Measurements from ENCODE around the gene CLDN6. TPM values are rescaled to one million over a fixed set of nuclear protein-coding genes. Genes with fewer than 3 reads are reported as not detected.
A peak's percentile ranks its signal among the peaks of the same experiment; 100 is the strongest.

The CLDN6 gene
- total and polyA plus RNA-seq, 2 of the 13 experiments (the other 11 are each of a cell fraction or from before 2014, with no cell fraction given), result 5.9 to 7.6 TPM

DNA sequence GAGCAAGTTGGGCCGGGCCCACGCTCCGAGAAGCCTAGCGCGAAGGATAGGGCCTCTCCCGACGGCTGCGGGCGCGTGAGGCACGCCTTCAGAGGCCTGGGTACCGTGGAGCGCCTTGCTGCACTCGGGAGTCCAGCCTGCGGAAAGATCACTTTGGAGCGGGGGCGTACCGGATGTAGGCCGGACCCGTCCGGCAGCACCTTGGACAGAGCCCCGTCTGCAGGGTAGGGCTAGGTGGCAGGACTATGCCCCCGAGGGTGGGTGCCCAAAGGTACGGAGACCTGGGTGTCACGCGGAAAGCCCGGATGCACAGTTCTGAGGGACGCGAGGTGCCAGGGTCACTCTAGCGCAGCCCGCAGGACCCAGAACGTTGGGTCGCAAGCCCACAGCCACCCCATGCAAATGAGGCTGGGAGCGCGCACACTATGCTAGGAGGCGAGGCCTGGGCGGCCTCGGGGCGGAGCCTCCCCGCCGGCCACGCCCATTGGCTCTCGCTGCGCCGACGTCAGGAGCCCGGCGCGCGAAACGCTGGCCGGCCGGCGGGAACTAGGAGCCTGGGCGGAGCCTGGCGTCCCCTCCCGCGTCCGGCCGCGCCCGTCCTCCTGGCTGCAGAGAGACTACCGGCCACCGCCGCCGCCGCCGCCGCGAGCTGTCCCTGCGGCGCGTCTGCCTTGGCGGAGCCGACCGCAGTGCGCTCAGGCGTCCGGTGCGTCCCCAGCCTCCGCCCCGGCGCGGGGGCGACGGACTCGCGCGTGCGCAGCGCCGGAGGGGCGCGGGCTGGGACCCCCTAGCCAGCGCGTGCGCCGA, 49.0 kb downstream of the CLDN6 start, which contains the start of gene PAQR4 (continued):
- TF ChIP-seq, protein P1, sequence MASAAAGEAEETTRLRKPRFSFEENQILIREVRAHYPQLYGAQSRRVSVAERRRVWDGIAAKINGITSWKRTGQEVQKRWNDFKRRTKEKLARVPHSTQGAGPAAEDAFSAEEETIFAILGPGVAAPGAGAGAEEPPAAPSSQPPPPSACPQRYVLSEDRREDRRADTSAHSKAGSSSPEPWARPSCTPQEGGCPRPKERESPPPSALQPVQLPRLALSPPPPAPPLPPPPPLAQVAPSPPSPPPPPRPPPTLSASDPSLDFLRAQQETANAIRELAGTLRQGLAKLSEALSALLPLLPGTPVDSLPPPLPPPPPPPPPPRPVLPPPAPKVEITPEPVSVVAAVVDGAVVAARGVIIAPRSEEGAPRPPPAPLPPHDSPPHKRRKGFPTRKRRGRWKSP (CRISPR knock-in tag; IDR thresholded peaks at IDR 0.05), result peak; percentile 93
- 0 out of 2 replicates have a peak, but pooled peaks have one; percentile 53 for TF ChIP-seq ZNF354B (CRISPR knock-in tag; IDR thresholded peaks at IDR 0.05)
- peak; percentile 96 for TF ChIP-seq ZNF749 (CRISPR knock-in tag; IDR thresholded peaks at IDR 0.05; ENCODE audit: borderline replicate concordance)
- 0 out of 2 replicates have a peak, but pooled peaks have one; percentile 14 for TF ChIP-seq HNF4G (IDR thresholded peaks at IDR 0.05; ENCODE audit: borderline replicate concordance, low read depth, low read length)
- TF ChIP-seq HNF4G (CRISPR knock-in tag; IDR thresholded peaks at IDR 0.05; ENCODE audit: borderline replicate concordance, low read depth), result peak; percentile 81; the same call in 1 of the 2 replicates
- TF ChIP-seq ZNF501 (CRISPR knock-in tag; IDR thresholded peaks at IDR 0.05), result peak; percentile 94
- peak; percentile 88 for TF ChIP-seq ZNF124 (CRISPR knock-in tag; IDR thresholded peaks at IDR 0.05)
- TF ChIP-seq ZNF274 (CRISPR knock-in tag; IDR thresholded peaks at IDR 0.05), result peak; percentile 97
- TF ChIP-seq ZNF619 (CRISPR knock-in tag; IDR thresholded peaks at IDR 0.05), result peak; percentile 94; the same call in 1 of the 2 replicates
- peak; percentile 75 for TF ChIP-seq HOXA3 (CRISPR knock-in tag; IDR thresholded peaks at IDR 0.05)
- peak; percentile 56; the same call in 1 of the 2 replicates for TF ChIP-seq MTA1 (CRISPR knock-in tag; IDR thresholded peaks at IDR 0.05; ENCODE audit: borderline replicate concordance)
- TF ChIP-seq SIX4 (CRISPR knock-in tag; IDR thresholded peaks at IDR 0.05), result peak; percentile 78; the same call in 1 of the 2 replicates
- peak; percentile 81; the same call in 1 of the 2 replicates for TF ChIP-seq ZSCAN22 (CRISPR knock-in tag; IDR thresholded peaks at IDR 0.05)
- TF ChIP-seq TAF1 (CRISPR knock-in tag; IDR thresholded peaks at IDR 0.05), result peak; percentile 67
- TF ChIP-seq NCOR1 (IDR thresholded peaks at IDR 0.05; ENCODE audit: borderline replicate concordance, low read length), result no peak
- TF ChIP-seq ZNF326 (CRISPR knock-in tag; IDR thresholded peaks at IDR 0.05; ENCODE audit: borderline replicate concordance), result no peak
- 0 out of 2 replicates have a peak, but pooled peaks have one; percentile 89 for TF ChIP-seq ZBTB1 (CRISPR knock-in tag; IDR thresholded peaks at IDR 0.05; ENCODE audit: borderline replicate concordance)
- TF ChIP-seq TOPORS (CRISPR knock-in tag; IDR thresholded peaks at IDR 0.05), result peak; percentile 95
- TF ChIP-seq RARG (CRISPR knock-in tag; IDR thresholded peaks at IDR 0.05; ENCODE audit: low read depth), result peak; percentile 89; the same call in 1 of the 2 replicates
- TF ChIP-seq, protein P2, sequence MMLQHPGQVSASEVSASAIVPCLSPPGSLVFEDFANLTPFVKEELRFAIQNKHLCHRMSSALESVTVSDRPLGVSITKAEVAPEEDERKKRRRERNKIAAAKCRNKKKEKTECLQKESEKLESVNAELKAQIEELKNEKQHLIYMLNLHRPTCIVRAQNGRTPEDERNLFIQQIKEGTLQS (CRISPR knock-in tag; IDR thresholded peaks at IDR 0.05), result peak; percentile 74; the same call in 1 of the 2 replicates
- peak; percentile 96 for TF ChIP-seq KLF11 (CRISPR knock-in tag; IDR thresholded peaks at IDR 0.05)
- no peak for TF ChIP-seq ATM (IDR thresholded peaks at IDR 0.05; ENCODE audit: borderline replicate concordance)
- no peak for TF ChIP-seq MAFK (conservative IDR thresholded peaks at IDR 0.05 in 1 of 2, IDR thresholded peaks at IDR 0.05 in 1 of 2; ENCODE audit: low read length in 2 of 2)
- TF ChIP-seq FOSL1 (CRISPR knock-in tag; IDR thresholded peaks at IDR 0.05; ENCODE audit: borderline replicate concordance), result no peak
- TF ChIP-seq ZBTB7A (CRISPR knock-in tag; IDR thresholded peaks at IDR 0.05), result peak; percentile 99
- peak; percentile 93 for TF ChIP-seq ZNF30 (CRISPR knock-in tag; IDR thresholded peaks at IDR 0.05)
- TF ChIP-seq AHR (CRISPR knock-in tag; IDR thresholded peaks at IDR 0.05), result peak; percentile 93
- TF ChIP-seq, protein P3, sequence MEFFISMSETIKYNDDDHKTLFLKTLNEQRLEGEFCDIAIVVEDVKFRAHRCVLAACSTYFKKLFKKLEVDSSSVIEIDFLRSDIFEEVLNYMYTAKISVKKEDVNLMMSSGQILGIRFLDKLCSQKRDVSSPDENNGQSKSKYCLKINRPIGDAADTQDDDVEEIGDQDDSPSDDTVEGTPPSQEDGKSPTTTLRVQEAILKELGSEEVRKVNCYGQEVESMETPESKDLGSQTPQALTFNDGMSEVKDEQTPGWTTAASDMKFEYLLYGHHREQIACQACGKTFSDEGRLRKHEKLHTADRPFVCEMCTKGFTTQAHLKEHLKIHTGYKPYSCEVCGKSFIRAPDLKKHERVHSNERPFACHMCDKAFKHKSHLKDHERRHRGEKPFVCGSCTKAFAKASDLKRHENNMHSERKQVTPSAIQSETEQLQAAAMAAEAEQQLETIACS (CRISPR knock-in tag; IDR thresholded peaks at IDR 0.05), result peak; percentile 84
- 0 out of 2 replicates have a peak, but pooled peaks have one; percentile 36 for TF ChIP-seq NR3C1 (CRISPR knock-in tag; IDR thresholded peaks at IDR 0.05)
- TF ChIP-seq TBL1XR1 (IDR thresholded peaks at IDR 0.05; ENCODE audit: borderline replicate concordance, low read length, partially characterized antibody), result no peak
